Liver (tissue), 9 donors: ENCODE measurements around the gene CTAGE1. TPM values are rescaled to one million over a fixed set of nuclear protein-coding genes. Genes with fewer than 3 reads are reported as not detected.

Source experiments
- DNase-seq: peaks from one replicate; pipeline ENCODE4 v3.0.0-alpha.2; 2017; ENCODE audit warnings: low spot score
- H3K27ac ChIP-seq, 2 donors: one replicate each; pipeline ENCODE4 v1.7.0; 2013; ENCODE audit warnings: inconsistent platforms in 2 of 2, low read length in 2 of 2, control low read depth in 1 of 2, low read depth in 1 of 2, mild to moderate bottlenecking in 1 of 2
- H3K27me3 ChIP-seq, 4 donors: one replicate each; pipeline versions ENCODE4 v1.6.1 to v1.7.0; 2013; ENCODE audit warnings: low read length in 3 of 4, inconsistent platforms in 1 of 4, mild to moderate bottlenecking in 1 of 4, moderate library complexity in 1 of 4; ENCODE audit not compliant: control insufficient read depth in 4 of 4, insufficient read depth in 4 of 4
- H3K36me3 ChIP-seq, 4 donors: one replicate each; pipeline versions ENCODE4 v1.6.1 to v1.7.0; 2013; ENCODE audit warnings: low read length in 3 of 4, mild to moderate bottlenecking in 3 of 4, low read depth in 1 of 4, moderate library complexity in 1 of 4; ENCODE audit not compliant: control insufficient read depth in 4 of 4, insufficient read depth in 3 of 4
- H3K4me1 ChIP-seq, 4 donors: one replicate each; pipeline versions ENCODE4 v1.6.1 to v1.7.0; 2013; ENCODE audit warnings: low read length in 3 of 4, mild to moderate bottlenecking in 3 of 4, moderate library complexity in 1 of 4; ENCODE audit not compliant: control insufficient read depth in 4 of 4, insufficient read depth in 4 of 4
- H3K4me3 ChIP-seq, 3 donors: one replicate each; pipeline versions ENCODE4 v1.6.1 to v1.7.0; 2013; ENCODE audit warnings: low read length in 3 of 3, control low read depth in 1 of 3, low read depth in 1 of 3, mild to moderate bottlenecking in 1 of 3
- H3K9ac ChIP-seq, 2 donors: one replicate each; pipeline ENCODE4 v1.7.0; 2013; ENCODE audit warnings: low read length in 2 of 2, mild to moderate bottlenecking in 2 of 2, moderate library complexity in 2 of 2, control low read depth in 1 of 2, low read depth in 1 of 2
- H3K9me3 ChIP-seq, 4 donors: one replicate each; pipeline versions ENCODE4 v1.6.1 to v1.7.0; 2013; ENCODE audit warnings: low read length in 3 of 4; ENCODE audit not compliant: control insufficient read depth in 4 of 4
- ATF3 ChIP-seq: IDR thresholded peaks from 2 replicates; pipeline ENCODE4 v1.6.1; 2016; ENCODE audit warnings: antibody characterized with exemption
- EGR1 ChIP-seq, 2 donors: IDR thresholded peaks; 2 replicates each; pipeline ENCODE4 v1.6.1; 2016 to 2018; ENCODE audit warnings: antibody characterized with exemption in 2 of 2, low read depth in 2 of 2
- FOXA1 ChIP-seq: IDR thresholded peaks from 2 replicates; pipeline ENCODE4 v1.6.1; 2016; ENCODE audit warnings: antibody characterized with exemption
- FOXA2 ChIP-seq: IDR thresholded peaks from 2 replicates; pipeline ENCODE4 v1.6.1; 2016; ENCODE audit warnings: antibody characterized with exemption
- GABPA ChIP-seq, 2 donors: IDR thresholded peaks in 1 of 2; conservative IDR thresholded peaks in 1 of 2; 2 replicates each; pipeline ENCODE4 v1.6.1; 2016; ENCODE audit warnings: antibody characterized with exemption in 2 of 2, mild to moderate bottlenecking in 1 of 2, moderate library complexity in 1 of 2
- HNF4A ChIP-seq, 2 donors: conservative IDR thresholded peaks; 2 replicates each; pipeline ENCODE4 v1.6.1; 2016; ENCODE audit warnings: antibody characterized with exemption in 2 of 2, mild to moderate bottlenecking in 2 of 2
- JUND ChIP-seq, 2 donors: IDR thresholded peaks; 2 replicates each; pipeline ENCODE4 v1.6.1; 2016; ENCODE audit warnings: antibody characterized with exemption in 2 of 2
- MAX ChIP-seq: IDR thresholded peaks from 2 replicates; pipeline ENCODE4 v1.6.1; 2016; ENCODE audit warnings: antibody characterized with exemption
- NR2F2 ChIP-seq: IDR thresholded peaks from 2 replicates; pipeline ENCODE4 v1.6.1; 2016; ENCODE audit warnings: antibody characterized with exemption
- RAD21 ChIP-seq, 2 donors: IDR thresholded peaks; 2 replicates each; pipeline ENCODE4 v1.6.1; 2016; ENCODE audit warnings: antibody characterized with exemption in 2 of 2, mild to moderate bottlenecking in 2 of 2
- SP1 ChIP-seq: IDR thresholded peaks from 2 replicates; pipeline ENCODE4 v1.6.1; 2018; ENCODE audit warnings: antibody characterized with exemption, mild to moderate bottlenecking
- TAF1 ChIP-seq: conservative IDR thresholded peaks from 2 replicates; pipeline ENCODE4 v1.6.1; 2016; ENCODE audit warnings: antibody characterized with exemption, mild to moderate bottlenecking
- whole genome bisulfite sequencing: extraction: QIAGEN DNeasy Blood & Tissue Kit; methylation state at CpG from one replicate; pipeline ENCODE4 v1.1.7; 2013; 5-methylcytosine and 5-hydroxymethylcytosine counted together
- polyA plus RNA-seq, 2 donors: library from polyadenylated mRNA; stranded (reverse) in 1 of 2; unstranded in 1 of 2; fragments of 200-250 nt in 1 of 2; fragments of >200 nt in 1 of 2; fragmentation: Nextera tagmentation in 1 of 2; extraction: Ambion mirVana in 1 of 2; gene quantifications; one replicate each; pipeline versions ENCODE4 v1.2.1 to v1.2.3, GENCODE V29; 2013 to 2015
- total RNA-seq, 2 donors: library from RNA; depleted of rRNA; stranded (reverse); fragments of >200 nt; gene quantifications; one replicate each; pipeline ENCODE4 v1.2.3, GENCODE V29; 2014
- TF ChIP-seq, protein P1 (sequence below): IDR thresholded peaks from 2 replicates; pipeline ENCODE4 v1.6.1; 2016; ENCODE audit warnings: antibody characterized with exemption
- TF ChIP-seq, protein P2 (sequence below): fragments of 150-350 bp; IDR thresholded peaks from 2 replicates; pipeline ENCODE4 v1.5.1; 2017; ENCODE audit warnings: improper control_type of control experiment, low read depth, low read length; ENCODE audit not compliant: missing input control
- donor health status: healthy.
- donor health status: healthy.
- donor health status: healthy.
- donor health status: healthy.
- donor health status: healthy.

Gene CTAGE1
- total and polyA plus RNA-seq, 4 donors, result not detected

GRCh38 chr18:22439447-22439846 lies 21.7 kb upstream of the CTAGE1 start:
- Histone ChIP-seq H3K9ac (no peak overlapping the region), H3K9me3 (no peaks in the 10 kb centered on the region), H3K4me1 (peaks cover 0 to 5% (median 0%) of the 10 kb centered on the region in 4 donors), H3K36me3 (no peaks in the 10 kb centered on the region), H3K4me3 (no peak overlapping the region), H3K27ac (no peak overlapping the region), H3K27me3 (no peaks in the 10 kb centered on the region)
- no peak for DNase-seq
- no peak for TF ChIP-seq HNF4A (conservative IDR thresholded peaks at IDR 0.05)
- no peak for TF ChIP-seq NR2F2
- no peak for TF ChIP-seq ATF3

DNA sequence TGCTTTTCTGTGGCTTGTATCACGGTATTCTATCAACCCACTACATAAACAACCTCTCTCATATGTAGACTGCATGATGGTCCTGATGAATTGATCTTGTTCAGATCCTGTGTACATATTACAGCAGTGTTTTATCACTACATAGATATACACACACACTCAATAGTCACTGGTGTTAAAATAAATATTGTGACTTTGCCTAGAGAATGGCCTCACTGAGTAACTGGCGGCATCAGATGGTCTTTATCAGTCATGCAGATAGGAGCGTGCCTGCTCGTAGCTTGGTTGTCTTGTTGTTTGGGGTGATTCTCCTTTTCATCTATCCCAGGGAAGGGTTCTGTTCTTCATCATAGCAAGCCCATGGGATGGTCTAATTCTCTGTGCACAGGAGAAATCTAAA lies 18.4 kb upstream of the CTAGE1 start:
- H3K4me3 ChIP-seq, result no peak overlapping the region
- no peak for DNase-seq
- H3K9ac ChIP-seq, result no peak overlapping the region
- H3K27me3 ChIP-seq, result no peaks in the 10 kb centered on the region
- no peak overlapping the region for H3K27ac ChIP-seq
- H3K9me3 ChIP-seq, result no peaks in the 10 kb centered on the region
- WGBS, result 62% methylated on average over 4 of the region's 4 CpGs
- no peaks in the 10 kb centered on the region for H3K36me3 ChIP-seq
- TF ChIP-seq GABPA (IDR thresholded peaks at IDR 0.05 in 1 of 2, conservative IDR thresholded peaks at IDR 0.05 in 1 of 2) (no peak), EGR1 (IDR thresholded peaks at IDR 0.05; ENCODE audit: low read depth in 2 of 2) (no peak), ATF3 (no peak), JUND (IDR thresholded peaks at IDR 0.05) (no peak), NR2F2 (no peak), MAX (no peak), FOXA2 (no peak)
- TF ChIP-seq, protein P1, sequence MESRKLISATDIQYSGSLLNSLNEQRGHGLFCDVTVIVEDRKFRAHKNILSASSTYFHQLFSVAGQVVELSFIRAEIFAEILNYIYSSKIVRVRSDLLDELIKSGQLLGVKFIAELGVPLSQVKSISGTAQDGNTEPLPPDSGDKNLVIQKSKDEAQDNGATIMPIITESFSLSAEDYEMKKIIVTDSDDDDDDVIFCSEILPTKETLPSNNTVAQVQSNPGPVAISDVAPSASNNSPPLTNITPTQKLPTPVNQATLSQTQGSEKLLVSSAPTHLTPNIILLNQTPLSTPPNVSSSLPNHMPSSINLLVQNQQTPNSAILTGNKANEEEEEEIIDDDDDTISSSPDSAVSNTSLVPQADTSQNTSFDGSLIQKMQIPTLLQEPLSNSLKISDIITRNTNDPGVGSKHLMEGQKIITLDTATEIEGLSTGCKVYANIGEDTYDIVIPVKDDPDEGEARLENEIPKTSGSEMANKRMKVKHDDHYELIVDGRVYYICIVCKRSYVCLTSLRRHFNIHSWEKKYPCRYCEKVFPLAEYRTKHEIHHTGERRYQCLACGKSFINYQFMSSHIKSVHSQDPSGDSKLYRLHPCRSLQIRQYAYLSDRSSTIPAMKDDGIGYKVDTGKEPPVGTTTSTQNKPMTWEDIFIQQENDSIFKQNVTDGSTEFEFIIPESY, result no peak
- TF ChIP-seq, protein P2, sequence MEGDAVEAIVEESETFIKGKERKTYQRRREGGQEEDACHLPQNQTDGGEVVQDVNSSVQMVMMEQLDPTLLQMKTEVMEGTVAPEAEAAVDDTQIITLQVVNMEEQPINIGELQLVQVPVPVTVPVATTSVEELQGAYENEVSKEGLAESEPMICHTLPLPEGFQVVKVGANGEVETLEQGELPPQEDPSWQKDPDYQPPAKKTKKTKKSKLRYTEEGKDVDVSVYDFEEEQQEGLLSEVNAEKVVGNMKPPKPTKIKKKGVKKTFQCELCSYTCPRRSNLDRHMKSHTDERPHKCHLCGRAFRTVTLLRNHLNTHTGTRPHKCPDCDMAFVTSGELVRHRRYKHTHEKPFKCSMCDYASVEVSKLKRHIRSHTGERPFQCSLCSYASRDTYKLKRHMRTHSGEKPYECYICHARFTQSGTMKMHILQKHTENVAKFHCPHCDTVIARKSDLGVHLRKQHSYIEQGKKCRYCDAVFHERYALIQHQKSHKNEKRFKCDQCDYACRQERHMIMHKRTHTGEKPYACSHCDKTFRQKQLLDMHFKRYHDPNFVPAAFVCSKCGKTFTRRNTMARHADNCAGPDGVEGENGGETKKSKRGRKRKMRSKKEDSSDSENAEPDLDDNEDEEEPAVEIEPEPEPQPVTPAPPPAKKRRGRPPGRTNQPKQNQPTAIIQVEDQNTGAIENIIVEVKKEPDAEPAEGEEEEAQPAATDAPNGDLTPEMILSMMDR, result no peak
- peaks cover 0 to 16% (median 2%) of the 10 kb centered on the region in 4 donors for H3K4me1 ChIP-seq

DNA sequence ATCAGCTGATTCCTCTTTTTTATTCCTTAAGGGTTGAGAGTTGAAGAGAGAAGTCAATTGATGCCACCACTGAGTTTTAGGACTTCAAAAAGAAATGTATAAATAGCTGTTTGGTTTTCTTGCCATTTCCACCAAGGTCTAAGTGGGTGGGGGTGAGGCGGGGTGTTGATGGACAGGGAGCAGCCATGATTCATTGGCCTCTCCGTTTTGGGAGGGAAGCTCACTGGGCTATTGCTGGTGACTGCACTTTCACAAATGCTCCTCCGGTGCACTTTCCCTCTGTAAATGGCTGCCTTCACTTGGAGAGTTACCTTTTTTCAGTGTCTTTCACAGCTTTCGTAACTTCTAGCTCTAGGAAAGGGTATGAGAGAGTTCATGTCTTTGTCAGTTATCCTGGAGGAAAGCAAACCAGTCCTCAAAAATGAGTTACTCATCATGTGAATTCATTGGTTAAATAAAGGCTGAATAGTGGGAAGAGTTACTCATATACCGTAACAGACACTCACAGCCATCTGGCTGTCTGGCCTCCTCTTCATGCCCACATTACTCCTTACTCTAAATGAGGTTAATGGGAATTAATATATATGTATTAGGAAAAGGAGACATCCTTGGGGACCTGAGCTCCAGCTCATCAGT lies 17.4 kb upstream of the CTAGE1 start:
- 68% methylated on average over 5 of the region's 5 CpGs for whole genome bisulfite sequencing
- no peak overlapping the region for H3K27ac ChIP-seq
- H3K9ac ChIP-seq, result no peak overlapping the region
- DNase-seq, result no peak
- H3K27me3 ChIP-seq, result no peaks in the 10 kb centered on the region
- H3K36me3 ChIP-seq, result no peaks in the 10 kb centered on the region
- no peaks in the 10 kb centered on the region for H3K9me3 ChIP-seq
- peaks cover 0 to 16% (median 2%) of the 10 kb centered on the region in 4 donors for H3K4me1 ChIP-seq
- TF ChIP-seq JUND (IDR thresholded peaks at IDR 0.05) (no peak), RAD21 (IDR thresholded peaks at IDR 0.05) (no peak), MAX (no peak), GABPA (IDR thresholded peaks at IDR 0.05 in 1 of 2, conservative IDR thresholded peaks at IDR 0.05 in 1 of 2) (no peak), SP1 (no peak), EGR1 (IDR thresholded peaks at IDR 0.05; ENCODE audit: low read depth in 2 of 2) (no peak), FOXA1 (no peak), ATF3 (no peak), HNF4A (conservative IDR thresholded peaks at IDR 0.05) (no peak), TAF1 (no peak)
- TF ChIP-seq, protein P1, result no peak
- TF ChIP-seq, protein P2, result no peak
- no peak overlapping the region for H3K4me3 ChIP-seq
